ENCODE data around the gene XRCC5. TPM values are rescaled to one million over a fixed set of nuclear protein-coding genes. Genes with fewer than 3 reads are reported as not detected.

Gene XRCC5
- polyA plus RNA-seq, 1 donor (not counting 4 experiments of a cell fraction or from before 2014, with no cell fraction given) = 521 TPM

DNA sequence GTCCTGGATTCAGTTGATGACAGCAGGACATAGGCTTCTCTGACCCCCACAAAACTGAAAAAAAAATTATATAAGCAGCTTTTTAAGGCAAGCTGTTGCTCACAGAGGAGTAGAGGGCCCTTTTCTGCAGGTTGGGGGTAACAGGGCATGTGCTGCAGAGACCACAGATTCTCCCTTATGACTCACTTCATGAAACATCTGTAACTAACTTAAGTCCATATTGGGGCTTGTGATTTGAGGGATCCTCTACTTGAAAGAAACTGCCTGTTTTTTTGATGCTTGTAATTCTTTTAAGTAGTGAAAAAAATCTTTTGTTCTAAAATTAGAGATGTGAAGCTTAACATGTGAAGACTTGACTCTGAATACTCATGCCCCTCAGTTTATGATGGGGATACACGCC is 33.4 kb downstream of the XRCC5 start:
- H3K4me2 ChIP-seq (ENCODE audit: control insufficient read depth, extremely low read depth, insufficient read depth, low read depth, low read length) = no peak overlapping the region

DNA sequence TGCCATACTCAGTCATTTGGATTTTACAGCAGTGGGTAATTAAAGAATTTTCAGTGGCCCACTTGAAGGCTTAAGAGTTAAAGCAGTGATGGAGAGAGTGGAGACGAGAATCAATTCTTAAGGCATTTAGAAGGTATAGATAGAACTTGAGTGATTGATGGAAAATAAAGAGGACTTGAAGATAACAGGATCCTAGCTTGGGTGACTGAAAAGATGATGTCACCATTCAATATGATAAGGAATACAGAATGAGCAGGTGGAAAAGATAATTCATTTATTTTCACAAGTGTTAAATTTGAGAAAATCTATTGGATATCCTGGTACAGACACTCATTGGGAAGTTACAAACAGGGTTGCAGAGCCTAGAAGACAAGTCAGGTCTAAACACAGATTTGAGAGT is 35.2 kb downstream of the XRCC5 start:
- H3K36me3 ChIP-seq (ENCODE audit: control insufficient read depth in 2 of 2, extremely low read depth in 1 of 2, insufficient read depth in 2 of 2, low read length in 2 of 2) = peaks cover 27 to 44% of the 10 kb centered on the region in 2 experiments
- no peak overlapping the region for H3K27ac ChIP-seq (ENCODE audit: control insufficient read depth, insufficient read depth, low read length)
- H3K4me1 ChIP-seq (ENCODE audit: control insufficient read depth, extremely low read depth, insufficient read depth, low read length) = peaks cover 1% of the 10 kb centered on the region
- no peaks in the 10 kb centered on the region for H4K20me1 ChIP-seq (ENCODE audit: control insufficient read depth, extremely low read depth, insufficient read depth, low read length)
- peaks cover 2% of the 10 kb centered on the region for H3K9me1 ChIP-seq (ENCODE audit: control insufficient read depth, extremely low read depth, insufficient read depth, low read length)
- no peak overlapping the region for H3K4me2 ChIP-seq (ENCODE audit: control insufficient read depth, extremely low read depth, insufficient read depth, low read depth, low read length)
- H3K4me3 ChIP-seq (ENCODE audit: control insufficient read depth in 2 of 3, extremely low read depth in 1 of 3, insufficient read depth in 2 of 3, low read depth in 1 of 3, low read length in 3 of 3) = no peak overlapping the region
- FAIRE-seq = peak; percentile 43
- peaks cover 10% of the 10 kb centered on the region for H3K79me2 ChIP-seq (ENCODE audit: control insufficient read depth, insufficient read depth, low read length)
- H3K9me3 ChIP-seq (ENCODE audit: control insufficient read depth, low read depth, low read length) = no peaks in the 10 kb centered on the region
- no peaks in the 10 kb centered on the region for H3K27me3 ChIP-seq (ENCODE audit: control insufficient read depth, extremely low read depth, insufficient read depth, low read length)
- no peak overlapping the region for H3K9ac ChIP-seq (ENCODE audit: control insufficient read depth, extremely low read depth, insufficient read depth, low read length)
- dilution Hi-C loops (cut with MboI; ENCODE audit: extremely low pct_ligation_motif_present, low sequenced_read_pairs) = no loop called here
- H2AFZ ChIP-seq (ENCODE audit: control insufficient read depth, low read length) = no peak overlapping the region
- no peak for TF ChIP-seq EZH2 (IDR thresholded peaks at IDR 0.05; ENCODE audit: low read length)
- TF ChIP-seq, protein P1, sequence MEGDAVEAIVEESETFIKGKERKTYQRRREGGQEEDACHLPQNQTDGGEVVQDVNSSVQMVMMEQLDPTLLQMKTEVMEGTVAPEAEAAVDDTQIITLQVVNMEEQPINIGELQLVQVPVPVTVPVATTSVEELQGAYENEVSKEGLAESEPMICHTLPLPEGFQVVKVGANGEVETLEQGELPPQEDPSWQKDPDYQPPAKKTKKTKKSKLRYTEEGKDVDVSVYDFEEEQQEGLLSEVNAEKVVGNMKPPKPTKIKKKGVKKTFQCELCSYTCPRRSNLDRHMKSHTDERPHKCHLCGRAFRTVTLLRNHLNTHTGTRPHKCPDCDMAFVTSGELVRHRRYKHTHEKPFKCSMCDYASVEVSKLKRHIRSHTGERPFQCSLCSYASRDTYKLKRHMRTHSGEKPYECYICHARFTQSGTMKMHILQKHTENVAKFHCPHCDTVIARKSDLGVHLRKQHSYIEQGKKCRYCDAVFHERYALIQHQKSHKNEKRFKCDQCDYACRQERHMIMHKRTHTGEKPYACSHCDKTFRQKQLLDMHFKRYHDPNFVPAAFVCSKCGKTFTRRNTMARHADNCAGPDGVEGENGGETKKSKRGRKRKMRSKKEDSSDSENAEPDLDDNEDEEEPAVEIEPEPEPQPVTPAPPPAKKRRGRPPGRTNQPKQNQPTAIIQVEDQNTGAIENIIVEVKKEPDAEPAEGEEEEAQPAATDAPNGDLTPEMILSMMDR (optimal IDR thresholded peaks at IDR 0.05 in 1 of 3, IDR thresholded peaks at IDR 0.05 in 1 of 3, conservative IDR thresholded peaks at IDR 0.05 in 1 of 3; ENCODE audit: extremely low read depth in 1 of 3, insufficient read depth in 2 of 3, low read length in 3 of 3) = no peak
- no peak for DNase-seq (ENCODE audit: low read depth, low spot score)

More for the DNA sequence above, 33.4 kb downstream of the XRCC5 start:
- Histone ChIP-seq H3K9ac (ENCODE audit: control insufficient read depth, extremely low read depth, insufficient read depth, low read length) (no peak overlapping the region), H3K79me2 (ENCODE audit: control insufficient read depth, insufficient read depth, low read length) (peaks cover 12% of the 10 kb centered on the region), H3K4me1 (ENCODE audit: control insufficient read depth, extremely low read depth, insufficient read depth, low read length) (no peaks in the 10 kb centered on the region), H3K9me3 (ENCODE audit: control insufficient read depth, low read depth, low read length) (no peaks in the 10 kb centered on the region), H3K36me3 (ENCODE audit: control insufficient read depth in 2 of 2, extremely low read depth in 1 of 2, insufficient read depth in 2 of 2, low read length in 2 of 2) (peaks cover 26 to 48% of the 10 kb centered on the region in 2 experiments), H3K27ac (ENCODE audit: control insufficient read depth, insufficient read depth, low read length) (no peak overlapping the region), H2AFZ (ENCODE audit: control insufficient read depth, low read length) (no peak overlapping the region), H4K20me1 (ENCODE audit: control insufficient read depth, extremely low read depth, insufficient read depth, low read length) (no peaks in the 10 kb centered on the region), H3K27me3 (ENCODE audit: control insufficient read depth, extremely low read depth, insufficient read depth, low read length) (no peaks in the 10 kb centered on the region), H3K4me3 (ENCODE audit: control insufficient read depth in 2 of 3, extremely low read depth in 1 of 3, insufficient read depth in 2 of 3, low read depth in 1 of 3, low read length in 3 of 3) (no peak overlapping the region), H3K9me1 (ENCODE audit: control insufficient read depth, extremely low read depth, insufficient read depth, low read length) (peaks cover 2% of the 10 kb centered on the region)
- FAIRE-seq (no peak), DNase-seq (ENCODE audit: low read depth, low spot score) (no peak)
- no peak for TF ChIP-seq EZH2 (IDR thresholded peaks at IDR 0.05; ENCODE audit: low read length)
- TF ChIP-seq, protein P1 (optimal IDR thresholded peaks at IDR 0.05 in 1 of 3, IDR thresholded peaks at IDR 0.05 in 1 of 3, conservative IDR thresholded peaks at IDR 0.05 in 1 of 3; ENCODE audit: extremely low read depth in 1 of 3, insufficient read depth in 2 of 3, low read length in 3 of 3) = no peak
- dilution Hi-C loops (cut with MboI; ENCODE audit: extremely low pct_ligation_motif_present, low sequenced_read_pairs) = no loop called here
